ENCODE measurements around the gene RUNX1.

Gene RUNX1

DNA sequence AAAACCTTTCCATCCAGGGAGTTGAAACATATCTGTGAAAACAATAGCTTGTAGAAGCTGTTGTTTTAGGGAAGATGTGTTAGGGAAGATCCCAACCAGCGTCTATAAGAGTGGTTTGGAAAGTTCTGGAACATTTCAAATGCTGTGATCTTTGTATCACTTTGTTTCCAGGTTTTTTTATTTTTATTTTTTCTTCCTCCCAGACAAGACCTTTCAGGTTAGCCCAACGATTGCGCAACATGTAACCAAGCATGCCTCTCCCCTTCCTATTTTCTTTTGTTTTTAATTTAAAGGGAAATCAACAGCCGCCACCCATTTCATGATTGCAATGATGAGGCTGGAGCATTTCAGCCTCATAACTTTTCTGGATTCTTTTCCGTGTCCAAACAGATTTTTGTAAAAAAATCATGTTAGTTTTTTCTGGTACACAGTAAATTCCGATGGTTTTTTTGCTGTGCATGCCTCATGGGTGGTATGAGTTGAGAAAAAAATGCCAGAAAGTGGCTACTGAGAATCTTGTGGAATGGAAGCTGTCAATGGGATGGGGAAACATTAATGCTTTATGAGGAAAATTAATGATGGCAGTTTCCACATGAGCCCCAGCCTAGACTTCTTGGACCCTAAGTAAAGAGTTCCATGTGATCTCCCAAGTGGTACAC, 109.3 kb downstream of the RUNX1 start:
- no peaks in the 10 kb centered on the region for H3K27me3 ChIP-seq (ENCODE audit: insufficient read depth, low read length)
- H3K4me1 ChIP-seq (ENCODE audit: insufficient read depth, low read length): peaks cover 3% of the 10 kb centered on the region
- H3K4me3 ChIP-seq (ENCODE audit: low read length): no peak overlapping the region
- no peak overlapping the region for H2AFZ ChIP-seq (ENCODE audit: low read depth, low read length)
- H3K9me3 ChIP-seq (ENCODE audit: low read length): no peaks in the 10 kb centered on the region
- H3K36me3 ChIP-seq (ENCODE audit: insufficient read depth, low read length): no peaks in the 10 kb centered on the region

DNA sequence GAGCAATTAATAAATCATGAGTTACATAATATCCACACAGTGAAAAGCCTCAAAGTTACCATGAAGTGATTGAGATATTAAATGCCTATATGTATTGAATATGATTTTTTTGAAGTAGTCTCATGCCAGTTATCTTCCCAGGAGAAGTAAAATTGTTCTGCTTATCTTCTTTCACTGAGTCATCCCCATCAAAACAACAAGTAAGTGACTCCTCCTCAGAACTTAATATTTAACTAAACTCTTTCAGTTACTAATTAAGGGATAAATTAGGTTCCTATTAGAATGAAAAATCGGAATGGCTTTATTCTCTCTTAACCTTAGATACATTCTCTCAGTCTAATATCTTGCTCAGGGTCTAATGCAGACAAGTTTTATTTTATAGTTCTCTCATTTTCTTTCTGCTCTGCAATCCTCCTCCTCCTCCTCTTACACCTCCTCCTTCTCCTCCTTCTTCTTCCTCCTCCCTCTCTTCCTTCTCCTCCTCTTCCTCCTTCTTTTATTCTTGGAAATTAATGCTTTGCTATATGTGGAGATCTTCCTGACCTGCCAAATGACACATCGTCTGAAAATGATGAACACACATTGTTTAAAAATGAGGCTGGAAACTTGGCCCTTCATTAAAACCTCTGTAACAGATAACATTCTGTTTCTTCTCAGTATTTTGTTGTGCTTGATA, 110.9 kb downstream of the RUNX1 start:
- H3K36me3 ChIP-seq (ENCODE audit: insufficient read depth, low read length): no peaks in the 10 kb centered on the region
- H3K9me3 ChIP-seq (ENCODE audit: low read length): no peaks in the 10 kb centered on the region
- no peak overlapping the region for H2AFZ ChIP-seq (ENCODE audit: low read depth, low read length)
- peaks cover 3% of the 10 kb centered on the region for H3K4me1 ChIP-seq (ENCODE audit: insufficient read depth, low read length)
- no peak overlapping the region for H3K4me3 ChIP-seq (ENCODE audit: low read length)
- H3K27me3 ChIP-seq (ENCODE audit: insufficient read depth, low read length): no peaks in the 10 kb centered on the region

DNA sequence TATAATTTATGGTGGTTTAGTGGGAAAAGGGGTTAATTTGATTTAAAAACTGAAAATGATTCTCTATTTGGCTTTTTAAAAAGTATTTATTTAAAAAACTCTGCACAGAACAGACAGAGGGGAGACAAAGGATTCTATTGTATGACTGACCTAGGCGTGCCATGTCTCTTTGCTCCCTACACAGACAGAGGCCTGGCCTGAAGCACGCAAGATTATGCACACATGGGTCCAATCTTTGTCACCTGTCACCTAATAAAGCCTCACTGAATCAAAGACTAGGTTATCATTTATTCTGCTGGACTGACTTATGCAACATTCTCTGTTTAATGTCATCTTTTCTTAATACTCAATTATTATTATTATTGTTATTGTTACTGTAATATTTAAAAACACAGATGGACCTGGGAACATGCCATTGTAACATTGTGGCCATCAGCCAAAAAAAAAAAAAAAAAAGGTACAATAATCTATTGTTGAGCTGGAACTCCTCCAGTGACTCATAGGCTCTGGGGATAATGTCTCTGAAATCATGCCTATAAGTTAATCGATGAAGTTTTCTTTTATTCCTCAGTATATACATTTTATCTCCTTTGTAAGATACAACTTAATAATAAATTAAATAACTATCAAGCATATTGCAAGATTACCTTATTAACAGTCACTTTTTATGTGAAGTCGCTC, 112.1 kb downstream of the RUNX1 start:
- Histone ChIP-seq H3K4me1 (ENCODE audit: insufficient read depth, low read length) (peaks cover 3% of the 10 kb centered on the region), H3K36me3 (ENCODE audit: insufficient read depth, low read length) (no peaks in the 10 kb centered on the region), H3K27me3 (ENCODE audit: insufficient read depth, low read length) (no peaks in the 10 kb centered on the region), H3K9me3 (ENCODE audit: low read length) (no peaks in the 10 kb centered on the region), H3K4me3 (ENCODE audit: low read length) (no peak overlapping the region), H2AFZ (ENCODE audit: low read depth, low read length) (no peak overlapping the region)

GRCh38 chr21:34936371-34936789, 112.7 kb downstream of the RUNX1 start:
- Histone ChIP-seq H3K4me3 (ENCODE audit: low read length) (no peak overlapping the region), H3K9me3 (ENCODE audit: low read length) (no peaks in the 10 kb centered on the region), H2AFZ (ENCODE audit: low read depth, low read length) (no peak overlapping the region), H3K4me1 (ENCODE audit: insufficient read depth, low read length) (peaks cover 3% of the 10 kb centered on the region), H3K36me3 (ENCODE audit: insufficient read depth, low read length) (no peaks in the 10 kb centered on the region), H3K27me3 (ENCODE audit: insufficient read depth, low read length) (no peaks in the 10 kb centered on the region)

GRCh38 chr21:34935898-34936297, 113.2 kb downstream of the RUNX1 start:
- Histone ChIP-seq H3K27me3 (ENCODE audit: insufficient read depth, low read length) (no peaks in the 10 kb centered on the region), H3K4me3 (ENCODE audit: low read length) (no peak overlapping the region), H3K36me3 (ENCODE audit: insufficient read depth, low read length) (no peaks in the 10 kb centered on the region), H3K9me3 (ENCODE audit: low read length) (no peaks in the 10 kb centered on the region), H3K4me1 (ENCODE audit: insufficient read depth, low read length) (peaks cover 3% of the 10 kb centered on the region), H2AFZ (ENCODE audit: low read depth, low read length) (no peak overlapping the region)

- H3K36me3 ChIP-seq (ENCODE audit: insufficient read depth, low read length): no peaks in the 10 kb centered on the region
- peaks cover 3% of the 10 kb centered on the region for H3K4me1 ChIP-seq (ENCODE audit: insufficient read depth, low read length)
Observed at GRCh38 chr21:34935452-34935851, 113.7 kb downstream of the RUNX1 start.

DNA sequence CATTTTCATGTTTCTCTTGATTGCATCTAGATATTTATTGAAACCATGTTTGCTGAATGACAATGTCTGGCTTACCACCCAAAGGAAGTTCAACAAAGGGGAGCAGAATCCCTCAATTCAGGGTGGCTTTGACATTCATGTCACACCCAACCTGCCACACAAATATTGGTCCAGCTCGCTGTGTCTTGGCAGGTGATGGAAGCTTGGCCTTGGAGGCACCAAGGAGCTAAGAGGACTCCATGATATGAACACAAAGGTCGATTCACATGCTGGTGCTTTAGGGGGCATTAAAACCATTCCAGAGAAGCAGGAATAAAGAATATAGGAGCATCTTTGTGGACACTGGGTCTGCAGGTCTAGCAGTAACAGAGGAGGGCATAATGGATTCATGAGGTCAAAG, 114.8 kb downstream of the RUNX1 start:
- Histone ChIP-seq H3K4me1 (ENCODE audit: insufficient read depth, low read length) (peaks cover 3% of the 10 kb centered on the region), H3K9me3 (ENCODE audit: low read length) (no peaks in the 10 kb centered on the region), H3K27me3 (ENCODE audit: insufficient read depth, low read length) (no peaks in the 10 kb centered on the region), H2AFZ (ENCODE audit: low read depth, low read length) (no peak overlapping the region), H3K4me3 (ENCODE audit: low read length) (no peak overlapping the region), H3K36me3 (ENCODE audit: insufficient read depth, low read length) (no peaks in the 10 kb centered on the region)

More at GRCh38 chr21:34935452-34935851, 113.7 kb downstream of the RUNX1 start:
- no peak overlapping the region for H3K4me3 ChIP-seq (ENCODE audit: low read length)
- no peak overlapping the region for H2AFZ ChIP-seq (ENCODE audit: low read depth, low read length)
- no peaks in the 10 kb centered on the region for H3K9me3 ChIP-seq (ENCODE audit: low read length)
- no peaks in the 10 kb centered on the region for H3K27me3 ChIP-seq (ENCODE audit: insufficient read depth, low read length)

GRCh38 chr21:34933609-34934335, 115.3 kb downstream of the RUNX1 start:
- Histone ChIP-seq H3K4me3 (ENCODE audit: low read length) (no peak overlapping the region), H3K27me3 (ENCODE audit: insufficient read depth, low read length) (no peaks in the 10 kb centered on the region), H3K9me3 (ENCODE audit: low read length) (no peaks in the 10 kb centered on the region), H3K36me3 (ENCODE audit: insufficient read depth, low read length) (no peaks in the 10 kb centered on the region), H3K4me1 (ENCODE audit: insufficient read depth, low read length) (peaks cover 3% of the 10 kb centered on the region), H2AFZ (ENCODE audit: low read depth, low read length) (no peak overlapping the region)

- no peaks in the 10 kb centered on the region for H3K36me3 ChIP-seq (ENCODE audit: insufficient read depth, low read length)
- H3K4me1 ChIP-seq (ENCODE audit: insufficient read depth, low read length): peaks cover 3% of the 10 kb centered on the region
- H3K9me3 ChIP-seq (ENCODE audit: low read length): no peaks in the 10 kb centered on the region
- no peak overlapping the region for H3K4me3 ChIP-seq (ENCODE audit: low read length)
- no peak overlapping the region for H2AFZ ChIP-seq (ENCODE audit: low read depth, low read length)
- H3K27me3 ChIP-seq (ENCODE audit: insufficient read depth, low read length): no peaks in the 10 kb centered on the region
Observed at GRCh38 chr21:34932233-34932632, 116.9 kb downstream of the RUNX1 start.

- H2AFZ ChIP-seq (ENCODE audit: low read depth, low read length): no peak overlapping the region
- H3K4me1 ChIP-seq (ENCODE audit: insufficient read depth, low read length): no peaks in the 10 kb centered on the region
- H3K4me3 ChIP-seq (ENCODE audit: low read length): no peak overlapping the region
- H3K27me3 ChIP-seq (ENCODE audit: insufficient read depth, low read length): no peaks in the 10 kb centered on the region
- no peaks in the 10 kb centered on the region for H3K36me3 ChIP-seq (ENCODE audit: insufficient read depth, low read length)
- no peaks in the 10 kb centered on the region for H3K9me3 ChIP-seq (ENCODE audit: low read length)
Observed at GRCh38 chr21:34930971-34931370, 118.1 kb downstream of the RUNX1 start.

GRCh38 chr21:34928637-34929036, 120.5 kb downstream of the RUNX1 start:
- H3K4me3 ChIP-seq (ENCODE audit: low read length): no peak overlapping the region
- no peaks in the 10 kb centered on the region for H3K4me1 ChIP-seq (ENCODE audit: insufficient read depth, low read length)
- no peaks in the 10 kb centered on the region for H3K27me3 ChIP-seq (ENCODE audit: insufficient read depth, low read length)
- no peaks in the 10 kb centered on the region for H3K9me3 ChIP-seq (ENCODE audit: low read length)
- H3K36me3 ChIP-seq (ENCODE audit: insufficient read depth, low read length): no peaks in the 10 kb centered on the region
- H2AFZ ChIP-seq (ENCODE audit: low read depth, low read length): no peak overlapping the region

- H3K9me3 ChIP-seq (ENCODE audit: low read length): no peaks in the 10 kb centered on the region
- H2AFZ ChIP-seq (ENCODE audit: low read depth, low read length): no peak overlapping the region
- H3K4me3 ChIP-seq (ENCODE audit: low read length): no peak overlapping the region
- H3K4me1 ChIP-seq (ENCODE audit: insufficient read depth, low read length): no peaks in the 10 kb centered on the region
- no peaks in the 10 kb centered on the region for H3K36me3 ChIP-seq (ENCODE audit: insufficient read depth, low read length)
- no peaks in the 10 kb centered on the region for H3K27me3 ChIP-seq (ENCODE audit: insufficient read depth, low read length)
Observed at GRCh38 chr21:34927992-34928391, 121.1 kb downstream of the RUNX1 start.

Data from neuron (in vitro differentiated cells).